Heart left ventricle (tissue), 16 donors: ENCODE data around the gene PAX2. TPM values are rescaled to one million over a fixed set of nuclear protein-coding genes. Genes with fewer than 3 reads are reported as not detected.

ENCODE experiments used
- ATAC-seq, 4 donors: fragments of 200-7000 bp; cut with Tn5 transposase; one replicate each; pipeline ENCODE4 v1.9.1; 2020 to 2022; ENCODE audit warnings: moderate library complexity in 4 of 4, mild to moderate bottlenecking in 3 of 4, moderate number of reproducible peaks in 1 of 4
- DNase-seq, 5 donors: peaks; one replicate each; pipeline ENCODE4 v3.0.0-alpha.2; 2020
- H3K27ac ChIP-seq, 12 donors: fragments of 200-600 bp; sonication (generic) in 4 of 12; one replicate each; pipeline versions ENCODE4 v1.5.0 to v1.8.0; 2016 to 2022; ENCODE audit warnings: mild to moderate bottlenecking in 2 of 12
- H3K27me3 ChIP-seq, 9 donors: fragments of 200-600 bp; sonication (generic) in 2 of 9; one replicate each; pipeline versions ENCODE4 v1.5.1 to v1.8.0; 2016 to 2022; ENCODE audit warnings: mild to moderate bottlenecking in 3 of 9
- H3K36me3 ChIP-seq, 9 donors: fragments of 200-600 bp; sonication (generic) in 2 of 9; one replicate each; pipeline versions ENCODE4 v1.5.0 to v1.8.0; 2018 to 2022; ENCODE audit warnings: mild to moderate bottlenecking in 2 of 9
- H3K4me1 ChIP-seq, 12 donors: fragments of 200-600 bp; sonication (generic) in 4 of 12; one replicate each; pipeline versions ENCODE4 v1.5.0 to v1.8.0; 2016 to 2022; ENCODE audit warnings: mild to moderate bottlenecking in 3 of 12
- H3K4me3 ChIP-seq, 12 donors: fragments of 200-600 bp; sonication (generic) in 4 of 12; one replicate each; pipeline versions ENCODE4 v1.5.0 to v1.8.0; 2017 to 2022; ENCODE audit warnings: mild to moderate bottlenecking in 9 of 12, moderate library complexity in 4 of 12
- H3K9me3 ChIP-seq, 12 donors: fragments of 200-600 bp; sonication (generic) in 4 of 12; one replicate each; pipeline versions ENCODE4 v1.5.0 to v1.8.0; 2016 to 2022; ENCODE audit warnings: mild to moderate bottlenecking in 1 of 12
- POLR2A ChIP-seq, 2 donors: fragments of 450-650 bp; IDR thresholded peaks; one replicate each; pipeline ENCODE4 v1.6.1; 2017; ENCODE audit warnings: antibody characterized with exemption in 2 of 2, mild to moderate bottlenecking in 2 of 2, moderate library complexity in 2 of 2
- WGBS, 4 donors: extraction: QIAGEN DNeasy Blood & Tissue Kit in 2 of 4; methylation state at CpG; one replicate each; pipeline versions ENCODE4 v1.1.5 to v1.1.7; 2013 to 2018; 5-methylcytosine and 5-hydroxymethylcytosine counted together
- intact Hi-C, 10 donors: fragments of 100-400 bp; cut with DNase I; formaldehyde crosslinking; loops; one replicate each; pipeline versions ENCODE4 v1.11.1 to v1.14.2; 2022
- polyA plus RNA-seq, 2 donors: library from polyadenylated mRNA; stranded (reverse); fragments of 200-250 nt; gene quantifications; one replicate each; pipeline ENCODE4 v1.2.3, GENCODE V29; 2013
- total RNA-seq, 9 donors: library from RNA; depleted of rRNA in 2 of 9; stranded (reverse); fragments of >200 nt in 2 of 9; fragmentation: NEBNext Ultra II Directional in 3 of 9; extraction: Animal tissue kit (Norgen Biotek cat#: 25700) in 3 of 9; gene quantifications; one replicate each; pipeline versions ENCODE4 v1.1.0 to v1.2.4, GENCODE V29; 2016 to 2023
- TF ChIP-seq, protein P1 (sequence below), 12 donors: fragments of 200-600 bp; sonication (generic) in 4 of 12; IDR thresholded peaks; one replicate each; pipeline versions ENCODE4 v1.5.0 to v1.8.0; 2018 to 2022; ENCODE audit warnings: antibody characterized with exemption in 12 of 12, mild to moderate bottlenecking in 5 of 12
- donor health status: ischemic (EF 13 %, LVEDD 7.1; RV severe dilation, severe dysfunction).
- donor health status: healthy with polysubstance abuse.
- donor health status: DM: no; HTN: yes; CAD: no.
- donor health status: DM: no; HTN: no; CAD: no.
- donor health status: ischemic (EF 25% LVEDD 6.9; RV normal size, moderate dysfunction).
- donor health status: ischemic (EF 25% LVEDD 5.7; RV mildly dilated, moderate dysfunction).
- donor health status: healthy.
- donor health status: DM: yes; HTN: yes; CAD: no.
- donor health status: ischemic (EF 35%, LVEDD 5.7; RV mildly dilated, moderate dysfunction).
- donor health status: nonischemic (EF 11% LVEDD 7.7; RV severe dilation, severe dysfunction).
- donor health status: DM: yes; HTN: yes; CAD: no.
- donor health status: PGD.
- donor health status: ischemic (EF 29% LVEDD 5.4; RV normal size, mild dysfunction).
- donor health status: nonischemic (EF 23%, LVEDD 6.1; RV moderate dilation, normal function).

PAX2 gene
- total and polyA plus RNA-seq, 11 donors: not detected

DNA sequence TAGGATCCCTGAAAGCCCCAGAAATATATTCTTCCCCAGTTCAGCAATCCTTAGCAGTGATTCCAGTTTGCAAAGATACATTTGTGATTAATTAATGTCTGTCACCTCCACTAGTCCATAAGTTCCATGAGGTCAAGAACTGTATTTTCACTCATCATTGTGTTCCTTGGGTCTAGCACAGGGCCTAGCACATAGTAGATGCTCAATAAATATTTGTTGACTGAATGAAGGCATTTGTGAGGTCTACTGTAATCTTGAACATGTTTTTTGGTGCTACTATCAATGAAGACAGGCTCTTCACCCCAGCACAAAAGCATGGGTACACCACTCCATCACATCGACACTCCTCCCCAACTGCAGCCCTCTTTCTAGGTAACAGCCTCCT is 30.8 kb upstream of the PAX2 start:
- ATAC-seq (no peak), DNase-seq (no peak)
- TF ChIP-seq POLR2A (IDR thresholded peaks at IDR 0.05): no peak
- TF ChIP-seq, protein P1, sequence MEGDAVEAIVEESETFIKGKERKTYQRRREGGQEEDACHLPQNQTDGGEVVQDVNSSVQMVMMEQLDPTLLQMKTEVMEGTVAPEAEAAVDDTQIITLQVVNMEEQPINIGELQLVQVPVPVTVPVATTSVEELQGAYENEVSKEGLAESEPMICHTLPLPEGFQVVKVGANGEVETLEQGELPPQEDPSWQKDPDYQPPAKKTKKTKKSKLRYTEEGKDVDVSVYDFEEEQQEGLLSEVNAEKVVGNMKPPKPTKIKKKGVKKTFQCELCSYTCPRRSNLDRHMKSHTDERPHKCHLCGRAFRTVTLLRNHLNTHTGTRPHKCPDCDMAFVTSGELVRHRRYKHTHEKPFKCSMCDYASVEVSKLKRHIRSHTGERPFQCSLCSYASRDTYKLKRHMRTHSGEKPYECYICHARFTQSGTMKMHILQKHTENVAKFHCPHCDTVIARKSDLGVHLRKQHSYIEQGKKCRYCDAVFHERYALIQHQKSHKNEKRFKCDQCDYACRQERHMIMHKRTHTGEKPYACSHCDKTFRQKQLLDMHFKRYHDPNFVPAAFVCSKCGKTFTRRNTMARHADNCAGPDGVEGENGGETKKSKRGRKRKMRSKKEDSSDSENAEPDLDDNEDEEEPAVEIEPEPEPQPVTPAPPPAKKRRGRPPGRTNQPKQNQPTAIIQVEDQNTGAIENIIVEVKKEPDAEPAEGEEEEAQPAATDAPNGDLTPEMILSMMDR (IDR thresholded peaks at IDR 0.05): no peak
- WGBS, 4 donors: 59 to 86% (median 76%) methylated on average over 1 of the region's 1 CpG
- Histone ChIP-seq H3K27ac (no peak overlapping the region), H3K27me3 (peaks cover 49 to 100% (median 84%) of the 10 kb centered on the region in 9 donors), H3K36me3 (no peaks in the 10 kb centered on the region), H3K9me3 (no peaks in the 10 kb centered on the region), H3K4me1 (peaks cover 0 to 24% (median 0%) of the 10 kb centered on the region in 12 donors), H3K4me3 (no peak overlapping the region)
- intact Hi-C loops: no loop called here

DNA sequence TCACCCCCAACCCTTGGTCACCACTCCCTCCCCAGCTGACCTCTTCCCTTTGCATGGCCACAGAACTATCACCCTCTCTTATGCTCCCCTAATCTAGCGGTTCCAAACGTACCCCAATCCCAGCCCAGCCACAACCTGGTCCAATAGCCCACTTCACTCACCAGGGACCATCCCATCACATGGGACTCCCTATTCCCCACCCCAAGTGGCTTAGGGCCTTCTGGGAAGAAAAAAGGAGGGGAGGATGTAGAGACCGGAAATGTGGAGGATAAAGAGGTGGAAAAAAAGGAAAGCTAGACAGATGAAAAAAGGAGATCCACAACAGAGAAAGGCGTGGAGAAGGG is 30.3 kb upstream of the PAX2 start:
- DNase-seq: no peak
- peaks cover 44 to 100% (median 84%) of the 10 kb centered on the region in 9 donors for H3K27me3 ChIP-seq

DNA sequence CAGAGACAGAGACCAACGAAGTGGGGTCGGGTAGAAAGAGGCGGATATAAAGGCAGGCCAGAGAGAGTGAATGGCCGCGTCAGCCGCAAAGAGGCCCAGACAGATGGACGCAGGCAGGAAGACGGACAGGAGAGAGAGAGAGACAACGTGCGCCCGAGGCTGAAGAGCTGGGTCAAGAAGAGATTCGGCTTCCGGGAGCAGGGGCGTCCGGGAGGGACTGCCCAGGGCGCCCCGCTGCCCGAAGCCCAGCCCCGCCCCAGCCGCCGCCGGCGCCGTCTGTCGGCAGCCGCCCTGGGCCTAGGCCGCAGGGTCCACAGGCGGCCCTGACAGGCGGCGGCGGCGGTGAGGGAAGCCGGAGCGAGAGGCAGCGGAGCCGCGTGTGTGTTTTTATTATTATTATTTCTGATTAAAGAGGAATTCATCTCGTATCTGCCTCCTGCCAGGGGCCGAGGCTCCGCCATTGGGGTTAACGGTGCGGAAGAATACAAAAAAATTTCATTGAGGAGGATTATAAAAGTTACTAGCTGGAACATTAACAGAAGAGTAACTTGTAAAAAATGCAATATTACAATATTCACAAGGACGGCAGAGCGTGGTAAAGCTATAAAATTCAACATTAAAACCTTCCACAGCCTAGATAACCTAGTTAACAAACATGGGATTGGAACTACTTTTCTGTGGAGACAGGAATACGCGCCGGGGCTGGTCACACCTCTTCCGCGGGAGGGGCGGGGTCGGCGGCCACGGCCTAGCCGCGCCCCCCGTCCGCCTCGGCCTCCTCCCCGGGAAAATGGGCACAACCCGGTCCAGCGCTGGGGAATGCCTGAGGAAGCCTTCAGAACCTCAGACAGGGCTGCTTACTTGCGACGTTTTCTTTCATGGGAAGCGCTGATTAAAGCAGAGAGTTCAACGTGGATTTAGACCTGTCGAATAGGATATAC is 29.7 kb upstream of the PAX2 start:
- no peak for DNase-seq
- Histone ChIP-seq H3K4me1 (peaks cover 0 to 16% (median 0%) of the 10 kb centered on the region in 12 donors), H3K27me3 (peaks cover 38 to 100% (median 81%) of the 10 kb centered on the region in 9 donors), H3K4me3 (peak overlapping the region in 11 of 12 donors; percentile 3 to 41 (median 31)), H3K27ac (no peak overlapping the region), H3K9me3 (no peaks in the 10 kb centered on the region), H3K36me3 (no peaks in the 10 kb centered on the region)
- TF ChIP-seq, protein P1 (IDR thresholded peaks at IDR 0.05): no peak
- no peak for TF ChIP-seq POLR2A (IDR thresholded peaks at IDR 0.05)
- intact Hi-C loops: no loop called here
- WGBS, 4 donors: 5 to 6% (median 5%) methylated on average over 62 to 66 of the region's 66 CpGs
- peak in 1 of 4 donors; percentile 53 for ATAC-seq

More for the DNA sequence above, 30.3 kb upstream of the PAX2 start:
- WGBS, 4 donors: 45 to 50% (median 48%) methylated on average over 4 of the region's 4 CpGs
- Histone ChIP-seq H3K4me3 (peak overlapping the region in 4 of 12 donors; percentile 5 to 38 (median 22)), H3K4me1 (peaks cover 0 to 19% (median 0%) of the 10 kb centered on the region in 12 donors), H3K36me3 (no peaks in the 10 kb centered on the region), H3K9me3 (no peaks in the 10 kb centered on the region), H3K27ac (no peak overlapping the region)
- TF ChIP-seq, protein P1 (IDR thresholded peaks at IDR 0.05): no peak
- no peak for TF ChIP-seq POLR2A (IDR thresholded peaks at IDR 0.05)
- intact Hi-C loops: no loop called here
- ATAC-seq: no peak

DNA sequence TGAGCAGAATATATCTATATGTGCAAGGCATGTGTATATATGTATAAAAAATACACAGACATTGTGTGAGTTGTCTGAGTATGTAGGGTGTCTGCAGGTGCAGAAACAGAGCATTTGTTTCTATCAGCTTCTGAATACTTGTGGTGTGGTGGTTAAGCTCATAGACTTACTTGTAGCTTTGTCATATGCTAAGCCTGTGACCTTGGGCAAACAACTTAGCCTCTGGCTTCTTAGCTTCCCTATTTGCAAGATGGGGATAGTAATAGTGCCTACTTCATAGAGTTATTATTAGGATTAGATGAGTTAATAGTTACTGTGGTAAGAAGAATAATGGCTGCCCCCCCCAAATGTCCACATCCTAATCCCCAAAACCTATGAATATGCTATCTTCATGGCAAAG is 28.2 kb upstream of the PAX2 start:
- Histone ChIP-seq H3K9me3 (no peaks in the 10 kb centered on the region), H3K27me3 (peaks cover 37 to 100% (median 72%) of the 10 kb centered on the region in 9 donors), H3K27ac (no peak overlapping the region), H3K4me1 (peaks cover 0 to 16% (median 0%) of the 10 kb centered on the region in 12 donors), H3K36me3 (no peaks in the 10 kb centered on the region), H3K4me3 (no peak overlapping the region)
- DNase-seq (no peak), ATAC-seq (no peak)
- intact Hi-C loops: no loop called here
- TF ChIP-seq, protein P1 (IDR thresholded peaks at IDR 0.05): no peak
- TF ChIP-seq POLR2A (IDR thresholded peaks at IDR 0.05): no peak
